Neutrophil (primary cell): ENCODE data around the gene ACAD11.

ENCODE experiments used
- H3K27ac ChIP-seq: fragments of 200-600 bp; sonication (generic); 2 replicates; pipeline ENCODE4 v1.5.1; 2016; ENCODE audit warnings: mild to moderate bottlenecking, moderate library complexity
- H3K27me3 ChIP-seq: fragments of 200-600 bp; sonication (generic); 2 replicates; pipeline ENCODE4 v1.6.0; 2016; ENCODE audit warnings: mild to moderate bottlenecking
- H3K36me3 ChIP-seq: fragments of 200-600 bp; sonication (generic); 2 replicates; pipeline ENCODE4 v1.5.1; 2017
- H3K4me1 ChIP-seq, 2 experiments: fragments of 200-600 bp in 1 of 2; sonication (generic) in 1 of 2; 1 replicate in 1 of 2; 2 replicates in 1 of 2; pipeline versions ENCODE4 v1.5.1 to v1.6.1; 2013 to 2016; ENCODE audit warnings: low read depth in 1 of 2, low read length in 1 of 2, mild to moderate bottlenecking in 1 of 2, moderate library complexity in 1 of 2; ENCODE audit not compliant: control insufficient read depth in 1 of 2, insufficient read depth in 1 of 2
- H3K4me3 ChIP-seq, 2 experiments: fragments of 200-600 bp in 1 of 2; sonication (generic) in 1 of 2; 1 replicate in 1 of 2; 2 replicates in 1 of 2; pipeline ENCODE4 v1.5.1; 2013 to 2016; ENCODE audit warnings: low read depth in 1 of 2, low read length in 1 of 2, mild to moderate bottlenecking in 1 of 2, moderate library complexity in 1 of 2
- H3K9me3 ChIP-seq: fragments of 200-600 bp; sonication (generic); 2 replicates; pipeline ENCODE4 v1.5.1; 2016
- CTCF ChIP-seq: fragments of 200-600 bp; sonication (generic); IDR thresholded peaks from 2 replicates; pipeline ENCODE4 v1.5.1; 2016; ENCODE audit warnings: antibody characterized with exemption

The ACAD11 gene

GRCh38 chr3:132521901-132522300 lies 137.7 kb downstream of the ACAD11 start:
- H3K36me3 ChIP-seq, result peaks cover 100% of the 10 kb centered on the region
- TF ChIP-seq CTCF, result no peak
- H3K9me3 ChIP-seq, result no peaks in the 10 kb centered on the region
- H3K4me1 ChIP-seq, result no peaks in the 10 kb centered on the region
- H3K27me3 ChIP-seq, result no peaks in the 10 kb centered on the region
- H3K4me3 ChIP-seq, result no peak overlapping the region
- no peak overlapping the region for H3K27ac ChIP-seq

GRCh38 chr3:132519914-132520313 lies 139.7 kb downstream of the ACAD11 start:
- peaks cover 100% of the 10 kb centered on the region for H3K36me3 ChIP-seq
- no peaks in the 10 kb centered on the region for H3K4me1 ChIP-seq
- H3K9me3 ChIP-seq, result no peaks in the 10 kb centered on the region
- no peak overlapping the region for H3K27ac ChIP-seq
- TF ChIP-seq CTCF, result no peak
- no peak overlapping the region for H3K4me3 ChIP-seq
- no peaks in the 10 kb centered on the region for H3K27me3 ChIP-seq

- Histone ChIP-seq H3K27ac (no peak overlapping the region), H3K36me3 (peaks cover 100% of the 10 kb centered on the region), H3K4me1 (no peaks in the 10 kb centered on the region), H3K27me3 (no peaks in the 10 kb centered on the region), H3K4me3 (no peak overlapping the region), H3K9me3 (no peaks in the 10 kb centered on the region)
- no peak for TF ChIP-seq CTCF
These were observed 142.3 kb downstream of the ACAD11 start for GRCh38 chr3:132517311-132517710.

- H3K36me3 ChIP-seq, result peaks cover 100% of the 10 kb centered on the region
- TF ChIP-seq CTCF, result no peak
- H3K4me1 ChIP-seq, result no peaks in the 10 kb centered on the region
- H3K4me3 ChIP-seq, result no peak overlapping the region
- H3K27me3 ChIP-seq, result no peaks in the 10 kb centered on the region
- no peaks in the 10 kb centered on the region for H3K9me3 ChIP-seq
- H3K27ac ChIP-seq, result no peak overlapping the region
These were observed 146.6 kb downstream of the ACAD11 start for GRCh38 chr3:132513057-132513456.

- Histone ChIP-seq H3K4me1 (no peaks in the 10 kb centered on the region), H3K4me3 (no peak overlapping the region), H3K27ac (no peak overlapping the region), H3K36me3 (peaks cover 99% of the 10 kb centered on the region), H3K9me3 (no peaks in the 10 kb centered on the region), H3K27me3 (no peaks in the 10 kb centered on the region)
- no peak for TF ChIP-seq CTCF
These were observed 150.1 kb downstream of the ACAD11 start for GRCh38 chr3:132509506-132509905.

GRCh38 chr3:132509096-132509495 lies 150.5 kb downstream of the ACAD11 start:
- Histone ChIP-seq H3K27me3 (no peaks in the 10 kb centered on the region), H3K9me3 (no peaks in the 10 kb centered on the region), H3K36me3 (peaks cover 99% of the 10 kb centered on the region), H3K4me1 (no peaks in the 10 kb centered on the region), H3K27ac (no peak overlapping the region), H3K4me3 (no peak overlapping the region)
- no peak for TF ChIP-seq CTCF
